DOHH2 (cell line): ENCODE measurements around the gene XRCC4.

Experiments used
- H3F3A ChIP-seq: fragments of 200-600 bp; sonication (generic), shearing (Covaris generic); 2 replicates; pipeline ENCODE4 v1.6.0; 2016; ENCODE audit warnings: antibody characterized with exemption, mild to moderate bottlenecking; ENCODE audit not compliant: control insufficient read depth, insufficient read depth
- H3K27ac ChIP-seq: fragments of 200-600 bp; sonication (generic); 2 replicates; pipeline ENCODE4 v1.5.1; 2014; ENCODE audit warnings: low read depth, mild to moderate bottlenecking, low read length, moderate library complexity
- H3K27me3 ChIP-seq: fragments of 200-600 bp; sonication (generic); 2 replicates; pipeline ENCODE4 v1.6.1; 2014; ENCODE audit warnings: mild to moderate bottlenecking, low read length, mixed read lengths; ENCODE audit not compliant: control insufficient read depth
- H3K36me3 ChIP-seq: fragments of 200-600 bp; sonication (generic); 2 replicates; pipeline ENCODE4 v1.6.1; 2014; ENCODE audit warnings: mild to moderate bottlenecking, low read length, moderate library complexity, mixed read lengths; ENCODE audit not compliant: control insufficient read depth
- H3K4me1 ChIP-seq: fragments of 200-600 bp; sonication (generic); 2 replicates; pipeline ENCODE4 v1.6.1; 2014; ENCODE audit warnings: mild to moderate bottlenecking, low read length, mixed read lengths; ENCODE audit not compliant: control insufficient read depth
- H3K4me2 ChIP-seq: fragments of 200-600 bp; sonication (generic); 2 replicates; pipeline ENCODE4 v1.6.0; 2014; ENCODE audit warnings: mild to moderate bottlenecking, low read length, moderate library complexity
- H3K4me3 ChIP-seq: fragments of 200-600 bp; sonication (generic); 2 replicates; pipeline ENCODE4 v1.5.1; 2014; ENCODE audit warnings: mild to moderate bottlenecking, low read length, mixed read lengths
- H3K79me2 ChIP-seq: fragments of 200-600 bp; sonication (generic); 2 replicates; pipeline ENCODE4 v1.6.1; 2014; ENCODE audit warnings: mild to moderate bottlenecking, low read length, mixed read lengths; ENCODE audit not compliant: control insufficient read depth
- H3K9me2 ChIP-seq: fragments of 200-600 bp; sonication (generic); replicated peaks from 2 replicates; pipeline ENCODE4 v1.6.1; 2014; ENCODE audit warnings: mild to moderate bottlenecking, low read length, mixed read lengths; ENCODE audit not compliant: control insufficient read depth
- H3K9me3 ChIP-seq: fragments of 200-600 bp; sonication (generic); 2 replicates; pipeline ENCODE4 v1.6.1; 2014; ENCODE audit warnings: antibody characterized with exemption, low read length, mixed read lengths; ENCODE audit not compliant: control insufficient read depth, insufficient read depth
- H4K20me1 ChIP-seq: fragments of 200-600 bp; sonication (generic); 2 replicates; pipeline ENCODE4 v1.6.0; 2014; ENCODE audit warnings: low read depth, mild to moderate bottlenecking, antibody characterized with exemption, low read length, moderate library complexity; ENCODE audit not compliant: control insufficient read depth, insufficient read depth
- EZH2phosphoT487 ChIP-seq: fragments of 200-600 bp; sonication (generic); IDR thresholded peaks from 2 replicates; pipeline ENCODE4 v1.6.1; 2017; ENCODE audit warnings: borderline replicate concordance, mild to moderate bottlenecking, antibody characterized with exemption, low read length, moderate library complexity, mixed read lengths
- TF ChIP-seq, protein P1 (sequence below): fragments of 200-600 bp; sonication (generic); IDR thresholded peaks from one replicate; pipeline ENCODE4 v1.5.1; 2014; ENCODE audit warnings: antibody characterized with exemption, mild to moderate bottlenecking, low read depth, low read length; ENCODE audit not compliant: poor library complexity, severe bottlenecking

XRCC4 gene

DNA sequence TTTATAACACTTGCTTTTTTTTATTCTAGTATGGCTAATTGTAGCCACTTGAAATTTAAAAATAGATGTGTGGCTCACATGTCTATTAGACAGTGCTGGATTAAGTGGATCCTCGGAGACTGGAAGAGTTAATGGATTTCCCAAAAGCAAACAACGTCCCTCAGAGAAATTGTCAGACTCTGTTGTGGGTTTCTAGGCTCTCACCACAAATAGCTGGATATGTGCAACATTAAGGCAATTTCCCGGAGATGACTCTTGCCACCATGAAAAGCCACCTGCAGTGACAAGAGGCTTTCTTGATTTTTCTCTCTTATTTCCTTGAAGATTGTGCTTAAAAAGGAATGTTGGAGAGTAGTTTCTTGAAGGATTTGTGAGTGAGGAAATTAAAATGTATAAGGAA lies 43.3 kb upstream of the XRCC4 start:
- H3K27ac ChIP-seq = no peak overlapping the region
- no peak overlapping the region for H3K4me3 ChIP-seq
- H3K36me3 ChIP-seq = no peaks in the 10 kb centered on the region
- H3K9me2 ChIP-seq = no peaks in the 10 kb centered on the region
- H3K9me3 ChIP-seq = no peaks in the 10 kb centered on the region
- H3K27me3 ChIP-seq = no peaks in the 10 kb centered on the region
- H3F3A ChIP-seq = no peaks in the 10 kb centered on the region
- no peaks in the 10 kb centered on the region for H3K4me1 ChIP-seq
- no peaks in the 10 kb centered on the region for H4K20me1 ChIP-seq
- no peaks in the 10 kb centered on the region for H3K79me2 ChIP-seq
- TF ChIP-seq, protein P1, sequence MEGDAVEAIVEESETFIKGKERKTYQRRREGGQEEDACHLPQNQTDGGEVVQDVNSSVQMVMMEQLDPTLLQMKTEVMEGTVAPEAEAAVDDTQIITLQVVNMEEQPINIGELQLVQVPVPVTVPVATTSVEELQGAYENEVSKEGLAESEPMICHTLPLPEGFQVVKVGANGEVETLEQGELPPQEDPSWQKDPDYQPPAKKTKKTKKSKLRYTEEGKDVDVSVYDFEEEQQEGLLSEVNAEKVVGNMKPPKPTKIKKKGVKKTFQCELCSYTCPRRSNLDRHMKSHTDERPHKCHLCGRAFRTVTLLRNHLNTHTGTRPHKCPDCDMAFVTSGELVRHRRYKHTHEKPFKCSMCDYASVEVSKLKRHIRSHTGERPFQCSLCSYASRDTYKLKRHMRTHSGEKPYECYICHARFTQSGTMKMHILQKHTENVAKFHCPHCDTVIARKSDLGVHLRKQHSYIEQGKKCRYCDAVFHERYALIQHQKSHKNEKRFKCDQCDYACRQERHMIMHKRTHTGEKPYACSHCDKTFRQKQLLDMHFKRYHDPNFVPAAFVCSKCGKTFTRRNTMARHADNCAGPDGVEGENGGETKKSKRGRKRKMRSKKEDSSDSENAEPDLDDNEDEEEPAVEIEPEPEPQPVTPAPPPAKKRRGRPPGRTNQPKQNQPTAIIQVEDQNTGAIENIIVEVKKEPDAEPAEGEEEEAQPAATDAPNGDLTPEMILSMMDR = no peak
- no peak for TF ChIP-seq EZH2phosphoT487
- no peak overlapping the region for H3K4me2 ChIP-seq

DNA sequence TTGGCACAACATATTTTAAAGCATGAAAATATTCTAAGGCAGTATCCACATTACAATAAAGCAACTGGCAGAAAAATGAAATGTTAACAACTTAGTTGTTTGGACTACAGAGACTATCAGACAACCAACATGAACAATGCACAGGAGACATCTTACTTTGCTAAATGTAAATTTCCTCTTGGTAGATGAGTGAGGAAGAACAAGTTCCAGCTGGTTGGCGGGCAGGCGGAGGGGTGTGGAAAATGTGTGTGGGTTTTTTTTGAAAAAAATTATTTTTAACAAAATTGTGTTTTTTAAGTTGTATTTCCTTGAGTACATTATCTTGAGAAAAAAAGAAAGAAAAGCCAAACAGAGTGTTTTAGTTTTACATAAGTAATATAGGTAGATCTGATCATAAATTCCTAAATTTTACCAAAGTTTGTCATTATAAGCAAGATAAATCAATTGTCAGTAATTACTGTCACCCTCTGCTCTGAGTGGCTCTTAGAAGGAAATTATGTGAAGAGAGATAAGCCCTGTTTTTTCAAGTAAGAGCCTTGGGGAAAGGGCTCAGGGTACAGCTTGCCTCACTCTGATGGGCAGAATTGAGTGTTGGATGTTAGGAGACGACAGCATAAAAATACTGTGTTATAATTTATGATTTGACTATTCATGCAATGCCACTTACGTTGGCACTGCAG lies 42.7 kb upstream of the XRCC4 start:
- Histone ChIP-seq H3K36me3 (no peaks in the 10 kb centered on the region), H4K20me1 (no peaks in the 10 kb centered on the region), H3K4me2 (no peak overlapping the region), H3K9me2 (no peaks in the 10 kb centered on the region), H3K27me3 (no peaks in the 10 kb centered on the region), H3K27ac (no peak overlapping the region), H3K79me2 (no peaks in the 10 kb centered on the region), H3K4me1 (no peaks in the 10 kb centered on the region), H3F3A (no peaks in the 10 kb centered on the region), H3K4me3 (no peak overlapping the region), H3K9me3 (no peaks in the 10 kb centered on the region)
- TF ChIP-seq, protein P1 = no peak
- TF ChIP-seq EZH2phosphoT487 = no peak

DNA sequence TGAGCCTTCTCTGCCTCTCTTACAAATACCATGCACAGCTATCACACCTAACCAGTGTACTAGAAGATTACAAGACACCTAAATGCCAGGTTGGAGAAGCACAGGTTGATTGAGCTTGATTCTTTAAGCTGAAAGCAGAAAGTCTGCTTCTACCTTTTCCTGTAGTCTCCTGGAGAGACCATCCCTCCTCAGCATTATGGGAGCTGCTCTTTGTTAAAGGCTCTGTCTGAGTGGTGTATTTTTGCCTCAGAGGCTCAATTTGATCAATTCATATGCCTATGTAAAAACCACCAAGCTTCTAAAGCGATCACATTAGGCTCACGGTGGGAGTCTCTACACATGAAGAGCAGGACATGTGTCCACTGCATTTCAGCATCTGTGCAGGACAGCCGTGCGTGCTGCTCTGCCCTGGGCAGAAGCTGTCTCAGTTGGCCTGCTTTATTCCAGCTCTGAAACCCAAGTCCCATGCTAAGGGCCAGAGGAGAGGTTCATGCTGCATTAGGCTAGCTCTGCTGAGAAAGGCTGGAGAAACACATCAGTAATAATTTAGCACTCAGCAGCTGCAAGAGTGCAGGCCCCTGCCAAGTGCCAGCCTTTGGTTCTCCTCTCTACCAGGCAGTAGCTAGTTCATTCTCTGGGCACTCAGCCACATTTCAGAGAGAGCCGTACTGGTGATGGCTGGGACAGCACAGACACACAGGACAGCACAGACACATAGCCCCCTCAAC lies 41.8 kb upstream of the XRCC4 start:
- Histone ChIP-seq H3K27ac (no peak overlapping the region), H3K4me3 (no peak overlapping the region), H4K20me1 (no peaks in the 10 kb centered on the region), H3K4me1 (no peaks in the 10 kb centered on the region), H3F3A (no peaks in the 10 kb centered on the region), H3K9me3 (no peaks in the 10 kb centered on the region), H3K79me2 (no peaks in the 10 kb centered on the region), H3K9me2 (no peaks in the 10 kb centered on the region), H3K27me3 (no peaks in the 10 kb centered on the region), H3K36me3 (no peaks in the 10 kb centered on the region), H3K4me2 (no peak overlapping the region)
- TF ChIP-seq, protein P1 = no peak
- no peak for TF ChIP-seq EZH2phosphoT487
